ENCODE measurements around the gene RNF227. TPM values are rescaled to one million over a fixed set of nuclear protein-coding genes. Genes with fewer than 3 reads are reported as not detected.
"Not testable (repeated sequence)": the region's sequence is repeated elsewhere in the genome, so short reads cannot be mapped to it uniquely, and the experiment has no call there.

RNF227 gene
- total RNA-seq, 1 donor from 2014 or later: 7.3 TPM

DNA sequence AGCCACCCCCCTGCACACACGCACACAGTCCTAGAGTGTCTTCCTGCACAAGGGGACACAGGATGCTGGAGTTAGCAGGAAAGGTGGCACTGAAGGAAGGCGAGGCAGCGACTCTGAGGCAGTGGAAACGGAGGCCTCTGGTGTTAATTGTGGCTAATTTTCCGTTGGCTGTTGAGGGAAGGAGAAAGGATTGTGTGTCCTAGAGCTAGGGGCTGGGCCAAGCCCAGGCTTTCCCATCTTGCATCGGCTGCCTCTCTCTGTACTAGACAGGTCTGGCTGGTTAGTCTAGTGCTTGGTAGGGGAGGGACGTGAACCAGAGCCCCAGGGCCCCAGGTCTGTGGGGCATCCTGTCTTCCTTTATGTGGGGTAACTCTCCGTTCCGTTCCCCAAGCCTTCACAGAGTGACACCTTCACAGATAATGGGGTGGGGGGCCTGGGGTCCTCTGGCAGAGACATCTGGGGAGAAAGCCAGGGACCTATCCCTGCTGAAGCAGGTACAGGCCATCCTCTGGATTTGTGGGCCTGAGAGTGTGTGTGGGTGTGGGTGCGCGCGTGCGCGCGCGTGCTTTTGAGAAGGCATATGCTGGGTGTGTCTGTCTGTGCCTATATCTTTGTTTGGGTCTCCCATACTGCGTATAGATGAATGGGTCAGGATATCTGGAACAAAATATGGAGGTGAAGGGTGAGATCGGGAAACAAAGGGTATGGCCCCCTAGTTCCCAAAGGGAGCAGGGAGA, 27.7 kb downstream of the RNF227 start, which contains the start of gene CHD3:
CHD3 (plus strand) TSS at position 606 of the 737 bp plus-strand sequence. CDS start 212 bp downstream, outside the sequence.
- DNase-seq: peak; percentile 11

GRCh38 chr17:7887482-7888183, 28.5 kb downstream of the RNF227 start:
- DNase-seq: peak; percentile 91

GRCh38 chr17:7887038-7887481, 29.0 kb downstream of the RNF227 start:
- peak; percentile 9 for DNase-seq

GRCh38 chr17:7886227-7887037, 29.7 kb downstream of the RNF227 start:
- DNase-seq: no peak

DNA sequence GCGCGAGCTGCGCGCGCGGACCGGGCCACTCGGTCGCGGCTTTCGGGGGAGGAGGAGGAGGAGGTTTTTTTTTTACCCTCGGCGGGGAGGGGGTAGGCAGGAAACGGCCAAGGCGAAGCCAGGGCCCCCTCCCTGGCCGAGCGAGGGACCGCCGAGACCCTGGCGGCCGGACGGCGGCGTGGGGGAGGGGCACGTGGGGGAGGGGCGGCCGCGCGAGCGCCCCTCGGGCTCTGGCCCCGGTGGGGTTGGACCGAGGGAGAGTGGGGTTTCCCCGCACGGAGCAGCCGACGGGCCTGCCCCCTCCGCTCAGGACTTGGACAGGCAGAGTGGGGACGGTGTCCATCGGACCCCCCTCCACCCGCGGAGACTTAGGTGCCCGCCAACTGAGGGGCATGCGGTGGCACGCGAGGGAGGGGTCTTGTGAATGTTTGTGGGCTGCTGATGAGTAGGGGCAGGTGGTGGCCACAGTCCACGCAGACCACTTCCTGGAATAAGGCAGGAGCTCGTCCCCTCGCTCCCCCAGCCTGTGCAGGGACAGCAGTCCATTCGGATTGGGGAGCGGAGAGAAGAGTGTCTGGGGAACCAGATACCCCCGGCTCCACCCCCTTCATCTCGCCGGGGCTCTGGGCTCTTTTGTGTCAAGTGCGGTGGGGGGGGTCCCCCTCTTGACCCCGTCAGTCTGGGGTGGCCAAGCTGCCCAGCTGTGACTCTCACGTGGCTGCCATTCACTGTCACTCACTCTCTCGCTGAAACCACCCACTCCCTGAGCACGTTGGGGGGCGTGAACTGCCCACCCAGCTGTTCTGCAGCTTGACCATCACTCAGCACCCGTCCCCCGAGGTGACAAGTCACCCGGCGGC, 30.5 kb downstream of the RNF227 start:
- no peak for DNase-seq

DNA sequence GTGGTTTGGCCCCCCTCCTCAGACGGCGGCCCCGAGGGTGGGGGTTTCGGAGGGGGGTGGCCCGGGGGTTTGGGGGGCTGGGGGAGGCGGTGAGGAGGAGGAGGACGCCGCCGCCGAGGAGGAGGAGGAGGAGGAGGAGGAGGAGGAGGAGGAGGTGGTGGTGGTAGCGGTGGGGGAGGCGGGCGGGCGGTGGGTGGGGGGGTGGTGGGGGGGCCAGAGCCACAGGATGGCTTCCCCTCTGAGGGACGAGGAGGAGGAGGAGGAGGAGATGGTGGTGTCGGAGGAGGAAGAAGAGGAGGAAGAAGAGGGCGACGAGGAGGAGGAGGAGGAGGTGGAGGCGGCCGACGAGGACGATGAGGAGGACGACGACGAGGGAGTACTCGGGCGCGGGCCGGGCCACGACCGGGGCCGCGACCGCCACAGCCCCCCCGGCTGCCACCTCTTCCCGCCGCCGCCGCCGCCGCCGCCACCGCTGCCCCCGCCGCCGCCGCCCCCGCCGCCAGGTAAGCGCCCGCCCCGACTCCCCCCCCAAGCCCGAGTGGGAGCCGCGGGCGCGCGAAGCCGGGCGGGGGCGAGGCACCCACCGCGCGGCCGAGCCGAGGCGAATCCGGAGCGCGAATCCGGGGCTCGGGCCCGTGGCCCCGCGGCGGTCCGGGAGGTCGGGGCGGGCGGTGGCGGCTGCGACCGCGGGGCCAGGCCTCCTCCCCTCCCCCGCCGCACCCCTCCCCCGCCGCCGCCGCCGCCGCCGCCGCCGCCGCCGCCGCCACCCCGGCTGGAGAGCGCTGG, 31.3 kb downstream of the RNF227 start:
- DNase-seq: no peak

DNA sequence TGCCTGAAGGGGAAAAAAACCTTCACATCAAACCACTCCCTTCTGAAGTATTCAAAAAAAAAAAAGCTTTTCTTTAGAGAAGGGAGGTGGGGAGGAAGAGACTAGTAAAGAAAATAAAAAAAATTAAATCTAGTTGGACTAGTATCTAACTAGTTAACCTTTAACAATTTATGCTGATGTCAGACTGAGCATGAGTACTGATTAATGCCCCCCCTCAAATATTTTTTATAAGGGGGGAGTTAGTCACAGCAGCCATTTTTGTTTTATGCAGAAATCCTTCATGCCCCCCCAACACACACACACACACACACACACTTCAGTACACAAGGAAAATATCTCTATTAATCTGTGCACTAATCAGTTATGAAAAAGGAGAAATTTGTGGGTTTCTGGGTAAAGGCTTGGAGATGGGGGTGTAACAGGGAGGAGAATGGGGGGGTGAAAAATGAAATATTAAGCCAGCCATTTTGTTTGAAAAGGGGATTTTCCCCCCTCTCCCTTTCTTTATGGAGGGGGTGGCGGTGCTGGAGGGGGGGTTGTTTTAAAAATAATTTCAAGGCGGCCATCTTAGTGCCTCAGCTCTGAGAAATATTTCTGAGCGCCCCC, 32.2 kb downstream of the RNF227 start:
- no peak for DNase-seq

DNA sequence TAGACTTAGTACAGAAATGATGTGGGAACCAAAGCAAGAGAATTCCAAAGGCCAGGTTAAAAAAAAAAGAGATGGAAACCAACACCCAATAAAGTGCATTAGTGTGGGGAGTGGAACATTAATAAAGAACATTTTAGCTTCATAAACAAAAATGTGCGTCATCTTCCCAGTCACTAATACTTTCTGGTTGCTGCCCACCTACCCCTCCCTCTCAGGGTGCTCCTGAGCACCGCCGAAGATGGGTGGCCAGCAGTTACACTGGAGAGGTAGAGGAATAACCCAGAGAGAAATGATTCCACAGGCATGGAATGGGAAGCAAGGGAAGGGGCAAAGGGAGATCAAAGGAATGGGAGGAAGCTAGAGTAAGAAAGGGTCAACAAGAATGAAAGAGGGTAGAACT, 33.5 kb downstream of the RNF227 start:
- no peak for DNase-seq

- DNase-seq: no peak
Measured at GRCh38 chr17:7882068-7882467, 34.0 kb downstream of the RNF227 start.

GRCh38 chr17:7881276-7882054, 34.6 kb downstream of the RNF227 start:
- DNase-seq: peak; percentile 18

DNA sequence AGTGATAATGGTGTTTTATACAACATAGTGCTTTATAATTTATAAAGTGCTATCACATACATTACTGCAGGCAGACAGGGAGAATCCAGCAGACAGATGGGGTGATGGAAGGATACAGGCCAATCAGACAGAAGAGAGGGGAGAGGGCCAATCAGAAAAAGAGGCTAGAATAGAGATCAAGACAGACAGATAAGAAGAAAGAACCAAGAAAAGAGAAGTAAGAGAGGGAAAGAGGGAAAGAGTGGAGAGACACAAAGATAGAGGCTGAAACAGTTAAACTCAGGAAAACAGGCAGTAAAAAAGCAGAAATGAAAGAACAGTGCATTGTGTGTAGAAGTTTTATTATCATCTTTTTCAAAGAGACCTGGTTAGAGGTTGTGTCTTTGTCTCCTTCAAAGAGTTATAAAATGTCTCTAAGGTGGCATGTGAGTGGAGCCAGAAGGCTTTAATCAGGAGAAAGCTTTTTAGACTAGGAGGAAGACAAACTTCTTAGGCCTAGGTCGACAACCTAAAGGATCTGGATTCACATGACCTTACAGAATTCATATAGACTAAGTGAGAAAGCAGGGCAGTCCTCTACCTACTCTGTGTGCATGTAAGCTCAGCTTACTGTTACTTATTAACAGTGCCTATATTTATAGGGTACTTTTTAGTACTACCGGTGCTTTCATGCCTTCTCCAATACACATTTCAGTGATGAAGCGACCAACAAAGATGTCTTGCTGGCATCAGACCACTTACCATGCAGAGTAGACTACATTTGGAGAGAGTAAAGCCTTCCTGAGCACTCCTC, 35.8 kb downstream of the RNF227 start:
- DNase-seq: no peak

DNA sequence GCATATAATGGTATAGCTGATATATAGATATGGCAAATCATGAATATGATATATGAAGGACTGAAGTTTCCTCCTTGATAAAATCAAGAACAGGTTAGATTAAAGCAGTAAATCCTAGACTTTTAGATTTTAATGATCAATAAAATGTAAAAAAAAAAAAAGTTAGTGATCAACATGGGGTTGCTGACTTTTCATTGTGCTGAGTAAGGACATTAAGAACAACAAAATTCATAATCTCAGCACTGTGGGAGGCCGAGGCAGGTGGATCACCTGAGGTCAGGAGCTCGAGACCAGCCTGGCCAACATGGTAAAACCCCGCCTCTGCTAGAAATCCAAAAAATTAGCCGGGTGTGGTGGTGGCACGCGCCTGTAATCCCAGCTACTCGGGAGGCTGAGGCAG, 37.9 kb downstream of the RNF227 start:
- DNase-seq: no peak

DNA sequence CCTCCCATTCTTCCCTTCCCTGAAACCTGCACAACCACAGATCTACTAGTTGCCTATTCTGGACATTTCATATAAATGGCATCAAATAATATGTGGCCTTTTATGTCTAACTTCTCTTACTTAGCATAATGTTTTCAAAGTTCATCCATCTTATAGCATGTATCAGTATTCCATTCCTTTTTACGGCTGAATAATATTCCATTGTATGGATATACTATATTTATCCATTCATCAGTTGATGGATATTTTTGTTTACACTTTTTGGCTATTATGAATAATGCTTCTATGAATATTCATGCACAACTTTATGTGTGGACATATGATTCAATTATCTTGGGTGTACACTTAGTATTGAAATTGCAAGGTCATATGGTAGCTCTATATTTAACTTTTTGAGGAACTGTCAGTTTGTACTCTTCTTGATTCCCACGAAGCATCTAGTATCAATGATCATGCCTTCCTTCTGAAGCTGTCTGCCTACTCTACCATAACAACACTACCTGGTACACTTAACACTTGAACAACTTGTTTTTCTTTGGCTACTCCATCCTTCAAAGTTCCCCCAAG, 40.2 kb downstream of the RNF227 start:
- DNase-seq: no peak

DNA sequence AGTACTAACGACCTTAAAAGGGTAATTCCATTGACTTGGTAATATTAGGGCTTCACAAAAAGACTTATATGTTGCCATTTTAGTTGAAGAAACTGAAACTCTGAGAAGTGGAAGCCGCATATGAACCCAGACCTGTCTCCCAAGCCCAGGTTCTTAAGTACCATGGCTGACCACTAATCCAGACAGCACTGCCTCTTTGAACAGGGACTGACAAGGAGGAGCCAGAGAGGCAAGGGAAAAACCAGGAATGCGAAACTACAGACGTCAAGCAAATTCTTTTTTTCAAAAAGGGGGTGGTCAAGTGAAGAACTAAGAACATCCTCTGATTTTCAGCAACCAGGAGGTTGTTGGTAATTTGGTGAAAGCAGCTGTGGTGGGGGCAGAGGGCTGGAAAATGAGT, 43.0 kb downstream of the RNF227 start:
- no peak for DNase-seq

GRCh38 chr17:7867881-7868329, 48.2 kb downstream of the RNF227 start:
- DNase-seq: no peak

DNA sequence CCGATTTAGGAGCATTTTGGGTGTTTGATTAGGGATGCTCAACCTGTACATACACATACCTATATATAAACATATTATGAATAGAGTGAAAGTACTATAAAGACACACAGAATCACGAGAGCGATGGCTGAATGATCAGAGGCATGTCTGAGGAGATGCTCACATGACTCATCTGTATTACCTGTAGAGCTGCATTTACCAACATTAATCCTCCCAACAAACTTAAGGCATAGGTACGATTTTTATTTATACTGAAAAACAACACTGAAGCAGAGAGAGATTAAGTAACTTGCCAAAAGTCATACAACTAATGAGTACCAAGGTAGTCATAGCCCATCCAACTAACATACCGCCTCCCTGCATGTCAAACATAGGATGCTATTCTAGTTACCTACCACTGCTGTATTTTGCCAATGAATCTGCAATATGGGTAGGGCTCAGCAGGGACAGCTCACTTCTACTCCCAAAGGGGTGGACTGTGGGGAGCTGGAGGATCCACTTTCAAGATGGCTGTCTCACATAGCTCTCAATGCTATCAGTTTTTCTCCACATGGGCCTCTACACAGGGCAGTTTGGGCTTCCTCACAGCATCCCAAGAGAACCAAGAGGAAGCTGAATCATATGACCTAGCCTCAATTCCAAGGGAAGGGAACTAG, 51.0 kb downstream of the RNF227 start:
- no peak for DNase-seq

GRCh38 chr17:7864384-7864783, 51.7 kb downstream of the RNF227 start:
- DNase-seq: not testable (repeated sequence)

All from occipital lobe (tissue), 2 donors.